NCI-H187 (cell line): Measurements from ENCODE around the gene SLC22A17.

Source experiments
- DNase-seq, 2 experiments: peaks; one replicate each; lab custom pipeline; 2025; lab: John Stamatoyannopoulos, UW

Gene SLC22A17

DNA sequence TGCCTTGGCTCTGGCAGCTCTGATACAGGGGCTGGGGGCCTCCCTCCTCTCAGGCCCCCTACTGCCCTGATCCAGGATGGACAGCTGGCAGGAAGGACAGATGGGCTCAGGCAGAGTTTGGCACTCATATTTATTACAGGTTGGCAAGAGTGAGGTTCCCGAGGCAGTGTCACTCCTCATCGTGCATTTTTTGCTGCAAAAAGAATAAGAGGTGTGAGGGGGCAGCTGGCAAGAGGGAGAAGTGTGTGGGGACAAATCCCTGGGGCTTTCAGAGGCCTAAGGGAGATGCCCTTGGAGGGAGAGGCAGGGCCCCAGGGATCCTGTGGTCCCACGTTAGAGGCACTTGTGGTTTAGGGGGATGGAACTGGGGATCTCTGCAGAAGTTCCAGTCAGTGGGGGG, 29.2 kb upstream of the SLC22A17 start:
- no peak for DNase-seq

DNA sequence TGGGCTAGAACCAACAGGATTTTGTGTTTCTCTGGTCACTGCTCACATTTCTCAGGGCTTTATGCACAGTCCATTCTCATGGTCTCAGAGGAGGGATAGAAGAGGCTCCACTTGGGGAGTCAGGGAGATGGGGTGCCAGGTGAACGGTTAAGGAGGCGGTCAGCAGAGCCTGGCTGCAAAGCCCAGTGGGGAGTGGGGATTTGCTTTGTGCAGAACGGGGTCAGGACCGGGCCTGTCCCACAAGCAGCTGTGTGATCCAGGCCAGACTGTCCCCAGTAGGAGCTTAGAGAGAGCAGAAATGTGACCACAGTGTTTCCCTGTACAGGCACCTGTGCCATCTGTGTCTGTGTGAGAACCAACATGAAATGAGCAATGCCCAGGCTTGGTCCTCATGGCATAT, 28.3 kb upstream of the SLC22A17 start:
- DNase-seq, result no peak

- DNase-seq, result no peak
These were observed 27.7 kb upstream of the SLC22A17 start for GRCh38 chr14:23380197-23380914.

DNA sequence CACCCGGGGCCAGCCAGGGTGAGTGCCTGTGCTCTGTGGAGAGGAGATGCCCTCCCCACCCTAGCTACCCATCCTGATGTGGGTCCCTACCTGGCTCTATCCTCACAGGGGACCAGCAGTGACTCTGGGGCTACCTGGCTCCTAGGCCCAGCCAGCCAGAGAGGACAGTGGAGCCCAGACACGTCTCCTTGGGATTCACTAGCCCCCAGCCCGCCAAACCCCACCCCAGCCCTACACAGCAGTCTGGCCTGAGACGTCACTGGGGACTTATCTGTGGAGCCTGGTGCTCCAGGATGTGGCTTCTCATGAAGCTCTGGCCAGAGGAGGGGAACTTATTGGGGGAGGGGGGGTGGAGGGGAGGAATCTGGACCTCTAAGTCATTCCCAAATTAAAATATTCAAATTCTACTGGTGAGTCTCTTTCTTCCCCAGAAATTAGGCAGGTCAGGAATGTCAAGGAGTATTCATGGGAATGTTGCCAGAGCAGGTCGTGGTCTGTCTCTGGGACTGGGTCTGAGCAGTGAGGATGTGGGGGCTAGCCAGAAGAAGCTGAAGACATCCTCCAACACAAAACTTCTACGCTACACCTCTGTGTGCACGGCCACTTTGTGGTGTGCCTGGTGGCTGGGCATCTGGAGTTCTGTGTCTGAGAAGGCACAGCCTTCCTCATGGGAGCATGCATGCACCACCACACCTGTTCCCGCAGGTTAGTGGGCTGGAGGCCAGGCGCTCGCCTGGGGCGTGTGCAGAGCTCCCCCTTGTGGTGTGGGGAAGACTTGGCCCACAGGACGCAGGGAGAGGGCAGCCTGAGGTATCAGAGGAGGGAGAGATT, 26.9 kb upstream of the SLC22A17 start:
- peak in 1 of 2 experiments; percentile 10 for DNase-seq

- DNase-seq, result no peak
These were observed 26.0 kb upstream of the SLC22A17 start for GRCh38 chr14:23378612-23379220.

GRCh38 chr14:23377573-23378563, 25.2 kb upstream of the SLC22A17 start:
- DNase-seq, result no peak

GRCh38 chr14:23377198-23377550, 24.5 kb upstream of the SLC22A17 start:
- DNase-seq, result no peak

GRCh38 chr14:23376482-23377197, 24.0 kb upstream of the SLC22A17 start, which contains the start of gene CMTM5:
Gene CMTM5, plus strand, starts transcription at chr14:23377046. Its CDS starts 206 bp downstream, at chr14:23377252.
- DNase-seq, result no peak

- DNase-seq, result no peak
These were observed 23.0 kb upstream of the SLC22A17 start for GRCh38 chr14:23375527-23376251.

- no peak for DNase-seq
These were observed 20.4 kb upstream of the SLC22A17 start for GRCh38 chr14:23373041-23373440.

- no peak for DNase-seq
These were observed 19.8 kb upstream of the SLC22A17 start, which contains the start of gene IL25 for GRCh38 chr14:23372509-23372908. Gene IL25, plus strand, starts transcription at chr14:23372809.

- no peak for DNase-seq
These were observed 19.2 kb upstream of the SLC22A17 start for GRCh38 chr14:23371865-23372264.

DNA sequence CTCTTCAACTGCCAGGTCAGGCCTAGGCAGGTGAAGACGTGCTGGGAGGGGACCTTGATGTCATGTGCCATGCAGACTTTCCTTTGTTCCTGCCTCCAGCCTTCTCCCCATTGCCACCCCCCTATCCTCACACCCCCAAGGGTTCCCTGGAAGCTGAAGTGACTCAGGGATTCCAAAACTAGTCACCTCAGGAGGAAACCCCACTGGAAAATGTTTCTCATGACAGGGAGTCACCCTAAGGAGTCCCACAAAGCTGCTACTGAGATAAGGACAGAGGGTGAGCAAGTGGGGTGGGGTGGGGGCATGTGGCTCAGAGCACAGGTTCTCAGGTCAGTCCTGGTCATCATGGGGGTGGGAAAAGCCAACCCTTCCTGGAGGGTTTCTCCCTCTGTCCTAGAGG, 17.5 kb upstream of the SLC22A17 start:
- DNase-seq, result no peak

- DNase-seq, result no peak
These were observed 13.8 kb upstream of the SLC22A17 start for GRCh38 chr14:23366426-23366921.

- no peak for DNase-seq
These were observed 13.2 kb upstream of the SLC22A17 start for GRCh38 chr14:23365732-23366425.

- no peak for DNase-seq
These were observed 12.5 kb upstream of the SLC22A17 start, which contains the start of gene EFS for GRCh38 chr14:23365036-23365731. Gene EFS, minus strand, starts transcription at chr14:23365172. Its CDS starts 147 bp downstream, at chr14:23365025.

GRCh38 chr14:23364164-23365035, 11.7 kb upstream of the SLC22A17 start:
- DNase-seq, result no peak

DNA sequence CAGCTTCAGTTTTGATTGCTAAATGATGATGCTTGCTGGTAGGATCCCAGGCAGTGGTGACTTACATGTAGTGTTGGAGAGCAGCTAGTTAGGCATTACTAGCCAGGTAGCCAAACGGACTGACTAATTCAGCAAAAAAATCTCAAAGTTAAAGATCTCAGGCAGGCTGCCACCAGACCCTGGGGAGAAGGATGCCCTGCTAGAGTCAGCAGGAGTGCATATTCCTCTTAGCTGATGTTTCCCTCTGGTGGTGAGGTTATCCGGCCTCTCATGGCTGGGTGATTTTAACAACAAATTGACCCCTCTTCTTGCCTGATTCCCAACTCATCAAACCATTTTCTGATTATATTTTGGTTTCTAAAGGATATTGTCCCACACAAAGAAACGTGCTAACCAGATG, 9.5 kb upstream of the SLC22A17 start:
- no peak for DNase-seq
